Immature natural killer cell (primary cell): ENCODE results near the gene STEAP1B. TPM values are rescaled to one million over a fixed set of nuclear protein-coding genes. Genes with fewer than 3 reads are reported as not detected.

Source experiments
- DNase-seq, 3 donors: peaks; one replicate each; pipeline ENCODE4 v3.0.0; 2022; ENCODE audit warnings: mixed read lengths in 1 of 3
- H3K27ac Mint-ChIP-seq, 6 donors: one replicate each; pipeline ENCODE4 v1.8.0; 2020; ENCODE audit warnings: mixed read lengths in 6 of 6, mild to moderate bottlenecking in 5 of 6, inconsistent platforms in 4 of 6, moderate library complexity in 3 of 6
- H3K27me3 Mint-ChIP-seq, 3 donors: one replicate each; pipeline ENCODE4 v1.8.0; 2020 to 2021; ENCODE audit warnings: low read depth in 3 of 3, mild to moderate bottlenecking in 3 of 3, mixed read lengths in 3 of 3, moderate library complexity in 3 of 3, inconsistent platforms in 1 of 3
- H3K36me3 Mint-ChIP-seq, 3 donors: one replicate each; pipeline ENCODE4 v1.8.0; 2020; ENCODE audit warnings: mixed read lengths in 3 of 3, inconsistent platforms in 2 of 3, mild to moderate bottlenecking in 2 of 3
- H3K4me1 Mint-ChIP-seq, 2 donors: one replicate each; pipeline ENCODE4 v1.8.0; 2020; ENCODE audit warnings: inconsistent platforms in 2 of 2, mild to moderate bottlenecking in 2 of 2, mixed read lengths in 2 of 2, moderate library complexity in 1 of 2
- H3K4me3 Mint-ChIP-seq, 5 donors: one replicate each; pipeline ENCODE4 v1.8.0; 2020; ENCODE audit warnings: mild to moderate bottlenecking in 5 of 5, mixed read lengths in 5 of 5, inconsistent platforms in 3 of 5, moderate library complexity in 3 of 5
- H3K9me3 Mint-ChIP-seq, 6 donors: one replicate each; pipeline ENCODE4 v1.8.0; 2020; ENCODE audit warnings: mild to moderate bottlenecking in 6 of 6, mixed read lengths in 6 of 6, inconsistent platforms in 4 of 6, moderate library complexity in 3 of 6
- polyA plus RNA-seq, 3 donors: library from polyadenylated mRNA; unstranded; fragments of 300-500 nt; fragmentation: Illumina TruSeq; gene quantifications; one replicate each; pipeline ENCODE4 v1.2.3, GENCODE V29; 2021

Gene STEAP1B
- polyA plus RNA-seq, 3 donors from 2014 or later: not detected

GRCh38 chr7:22486597-22486996, 13.4 kb downstream of the STEAP1B start:
- no peaks in the 10 kb centered on the region for H3K36me3 Mint-ChIP-seq
- no peak overlapping the region for H3K27ac Mint-ChIP-seq
- no peak overlapping the region for H3K4me3 Mint-ChIP-seq
- H3K9me3 Mint-ChIP-seq: no peaks in the 10 kb centered on the region
- H3K4me1 Mint-ChIP-seq: no peaks in the 10 kb centered on the region
- no peak for DNase-seq
- peaks cover 3 to 5% (median 5%) of the 10 kb centered on the region in 3 donors for H3K27me3 Mint-ChIP-seq

- Mint-ChIP-seq H3K27me3 (peaks cover 2 to 5% (median 5%) of the 10 kb centered on the region in 3 donors), H3K27ac (no peak overlapping the region), H3K4me3 (no peak overlapping the region), H3K4me1 (no peaks in the 10 kb centered on the region), H3K36me3 (no peaks in the 10 kb centered on the region), H3K9me3 (no peaks in the 10 kb centered on the region)
- DNase-seq: no peak
Measured at GRCh38 chr7:22485189-22485588, 14.8 kb downstream of the STEAP1B start.

GRCh38 chr7:22482503-22482902, 17.5 kb downstream of the STEAP1B start:
- Mint-ChIP-seq H3K27ac (no peak overlapping the region), H3K4me3 (no peak overlapping the region), H3K36me3 (no peaks in the 10 kb centered on the region), H3K4me1 (no peaks in the 10 kb centered on the region), H3K9me3 (no peaks in the 10 kb centered on the region), H3K27me3 (peaks cover 0 to 4% (median 2%) of the 10 kb centered on the region in 3 donors)
- no peak for DNase-seq

GRCh38 chr7:22481726-22482125, 18.3 kb downstream of the STEAP1B start:
- Mint-ChIP-seq H3K4me3 (no peak overlapping the region), H3K9me3 (no peaks in the 10 kb centered on the region), H3K36me3 (no peaks in the 10 kb centered on the region), H3K4me1 (no peaks in the 10 kb centered on the region), H3K27me3 (peaks cover 0 to 4% (median 2%) of the 10 kb centered on the region in 3 donors), H3K27ac (no peak overlapping the region)
- DNase-seq: no peak

GRCh38 chr7:22480523-22481075, 19.4 kb downstream of the STEAP1B start:
- no peak overlapping the region for H3K4me3 Mint-ChIP-seq

GRCh38 chr7:22477876-22478450, 22.0 kb downstream of the STEAP1B start:
- Mint-ChIP-seq H3K36me3 (no peaks in the 10 kb centered on the region), H3K27ac (no peak overlapping the region), H3K4me3 (no peak overlapping the region), H3K4me1 (no peaks in the 10 kb centered on the region), H3K9me3 (peaks cover 0 to 1% (median 0%) of the 10 kb centered on the region in 6 donors), H3K27me3 (peaks cover 0 to 1% (median 0%) of the 10 kb centered on the region in 3 donors)
- DNase-seq: no peak

More at GRCh38 chr7:22480523-22481075, 19.4 kb downstream of the STEAP1B start:
- Mint-ChIP-seq H3K27me3 (peaks cover 0 to under 1% (median 0%) of the 10 kb centered on the region in 3 donors), H3K36me3 (no peaks in the 10 kb centered on the region), H3K9me3 (peaks cover 0 to 1% (median 0%) of the 10 kb centered on the region in 6 donors), H3K27ac (no peak overlapping the region), H3K4me1 (no peaks in the 10 kb centered on the region)
- DNase-seq: no peak

- peaks cover 0 to 1% (median 0%) of the 10 kb centered on the region in 6 donors for H3K9me3 Mint-ChIP-seq
- no peak for DNase-seq
- H3K27me3 Mint-ChIP-seq: peaks cover 0 to 2% (median 1%) of the 10 kb centered on the region in 3 donors
- H3K4me3 Mint-ChIP-seq: no peak overlapping the region
- no peaks in the 10 kb centered on the region for H3K36me3 Mint-ChIP-seq
- no peak overlapping the region for H3K27ac Mint-ChIP-seq
- no peaks in the 10 kb centered on the region for H3K4me1 Mint-ChIP-seq
Measured at GRCh38 chr7:22477262-22477661, 22.7 kb downstream of the STEAP1B start.

- H3K36me3 Mint-ChIP-seq: no peaks in the 10 kb centered on the region
- no peaks in the 10 kb centered on the region for H3K4me1 Mint-ChIP-seq
Measured at GRCh38 chr7:22476824-22477223, 23.2 kb downstream of the STEAP1B start.

GRCh38 chr7:22474645-22475044, 25.3 kb downstream of the STEAP1B start:
- Mint-ChIP-seq H3K27me3 (peaks cover 1 to 7% (median 2%) of the 10 kb centered on the region in 3 donors), H3K4me3 (no peak overlapping the region)

More at GRCh38 chr7:22476824-22477223, 23.2 kb downstream of the STEAP1B start:
- Mint-ChIP-seq H3K4me3 (no peak overlapping the region), H3K9me3 (peaks cover 0 to 1% (median 0%) of the 10 kb centered on the region in 6 donors), H3K27me3 (peaks cover 0 to 2% (median 1%) of the 10 kb centered on the region in 3 donors), H3K27ac (no peak overlapping the region)
- DNase-seq: no peak

GRCh38 chr7:22470981-22471380, 29.0 kb downstream of the STEAP1B start:
- H3K36me3 Mint-ChIP-seq: no peaks in the 10 kb centered on the region
- no peak overlapping the region for H3K4me3 Mint-ChIP-seq
- no peaks in the 10 kb centered on the region for H3K9me3 Mint-ChIP-seq
- H3K27ac Mint-ChIP-seq: no peak overlapping the region
- no peak for DNase-seq
- peaks cover 1 to 7% (median 2%) of the 10 kb centered on the region in 3 donors for H3K27me3 Mint-ChIP-seq
- H3K4me1 Mint-ChIP-seq: no peaks in the 10 kb centered on the region

More at GRCh38 chr7:22474645-22475044, 25.3 kb downstream of the STEAP1B start:
- Mint-ChIP-seq H3K9me3 (peaks cover 0 to 1% (median 0%) of the 10 kb centered on the region in 6 donors), H3K27ac (no peak overlapping the region), H3K36me3 (no peaks in the 10 kb centered on the region), H3K4me1 (no peaks in the 10 kb centered on the region)
- no peak for DNase-seq

GRCh38 chr7:22469371-22470143, 30.4 kb downstream of the STEAP1B start:
- H3K27me3 Mint-ChIP-seq: peaks cover 0 to 9% (median 2%) of the 10 kb centered on the region in 3 donors

GRCh38 chr7:22468609-22469008, 31.4 kb downstream of the STEAP1B start:
- no peak for DNase-seq
- no peaks in the 10 kb centered on the region for H3K9me3 Mint-ChIP-seq
- H3K4me3 Mint-ChIP-seq: no peak overlapping the region
- no peak overlapping the region for H3K27ac Mint-ChIP-seq
- H3K36me3 Mint-ChIP-seq: no peaks in the 10 kb centered on the region
- H3K4me1 Mint-ChIP-seq: no peaks in the 10 kb centered on the region
- peaks cover 0 to 9% (median 2%) of the 10 kb centered on the region in 3 donors for H3K27me3 Mint-ChIP-seq

More at GRCh38 chr7:22469371-22470143, 30.4 kb downstream of the STEAP1B start:
- DNase-seq: no peak
- H3K36me3 Mint-ChIP-seq: no peaks in the 10 kb centered on the region
- no peak overlapping the region for H3K4me3 Mint-ChIP-seq
- no peak overlapping the region for H3K27ac Mint-ChIP-seq
- no peaks in the 10 kb centered on the region for H3K9me3 Mint-ChIP-seq
- H3K4me1 Mint-ChIP-seq: no peaks in the 10 kb centered on the region

GRCh38 chr7:22464299-22464698, 35.7 kb downstream of the STEAP1B start:
- Mint-ChIP-seq H3K4me3 (no peak overlapping the region), H3K36me3 (no peaks in the 10 kb centered on the region), H3K4me1 (no peaks in the 10 kb centered on the region), H3K9me3 (no peaks in the 10 kb centered on the region), H3K27ac (no peak overlapping the region), H3K27me3 (peaks cover 0 to 2% (median 2%) of the 10 kb centered on the region in 3 donors)
- no peak for DNase-seq

- H3K36me3 Mint-ChIP-seq: no peaks in the 10 kb centered on the region
- no peak overlapping the region for H3K4me3 Mint-ChIP-seq
- H3K27ac Mint-ChIP-seq: no peak overlapping the region
- no peak for DNase-seq
- peaks cover 0 to 5% (median 4%) of the 10 kb centered on the region in 3 donors for H3K27me3 Mint-ChIP-seq
- H3K9me3 Mint-ChIP-seq: no peaks in the 10 kb centered on the region
- H3K4me1 Mint-ChIP-seq: no peaks in the 10 kb centered on the region
Measured at GRCh38 chr7:22460363-22460988, 39.5 kb downstream of the STEAP1B start.
